ENCODE measurements around the gene NACC2.

- TF ChIP-seq POLR2A (IDR thresholded peaks at IDR 0.05) (no peak), POLR2AphosphoS5 (IDR thresholded peaks at IDR 0.05) (no peak)
- TF ChIP-seq, protein P1, sequence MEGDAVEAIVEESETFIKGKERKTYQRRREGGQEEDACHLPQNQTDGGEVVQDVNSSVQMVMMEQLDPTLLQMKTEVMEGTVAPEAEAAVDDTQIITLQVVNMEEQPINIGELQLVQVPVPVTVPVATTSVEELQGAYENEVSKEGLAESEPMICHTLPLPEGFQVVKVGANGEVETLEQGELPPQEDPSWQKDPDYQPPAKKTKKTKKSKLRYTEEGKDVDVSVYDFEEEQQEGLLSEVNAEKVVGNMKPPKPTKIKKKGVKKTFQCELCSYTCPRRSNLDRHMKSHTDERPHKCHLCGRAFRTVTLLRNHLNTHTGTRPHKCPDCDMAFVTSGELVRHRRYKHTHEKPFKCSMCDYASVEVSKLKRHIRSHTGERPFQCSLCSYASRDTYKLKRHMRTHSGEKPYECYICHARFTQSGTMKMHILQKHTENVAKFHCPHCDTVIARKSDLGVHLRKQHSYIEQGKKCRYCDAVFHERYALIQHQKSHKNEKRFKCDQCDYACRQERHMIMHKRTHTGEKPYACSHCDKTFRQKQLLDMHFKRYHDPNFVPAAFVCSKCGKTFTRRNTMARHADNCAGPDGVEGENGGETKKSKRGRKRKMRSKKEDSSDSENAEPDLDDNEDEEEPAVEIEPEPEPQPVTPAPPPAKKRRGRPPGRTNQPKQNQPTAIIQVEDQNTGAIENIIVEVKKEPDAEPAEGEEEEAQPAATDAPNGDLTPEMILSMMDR (IDR thresholded peaks at IDR 0.05) = no peak
Observed at GRCh38 chr9:136057236-136058081, 37.6 kb downstream of the NACC2 start.
